Germinal center (tissue), 1 donor: ENCODE results near the gene THEM4.
"Not testable (repeated sequence)": the region's sequence is repeated elsewhere in the genome, so short reads cannot be mapped to it uniquely, and the experiment has no call there.

ENCODE experiments used
- DNase-seq: peaks from one replicate; pipeline ENCODE4 v3.0.0; 2012; ENCODE audit warnings: mixed read lengths, low spot score

THEM4 gene

DNA sequence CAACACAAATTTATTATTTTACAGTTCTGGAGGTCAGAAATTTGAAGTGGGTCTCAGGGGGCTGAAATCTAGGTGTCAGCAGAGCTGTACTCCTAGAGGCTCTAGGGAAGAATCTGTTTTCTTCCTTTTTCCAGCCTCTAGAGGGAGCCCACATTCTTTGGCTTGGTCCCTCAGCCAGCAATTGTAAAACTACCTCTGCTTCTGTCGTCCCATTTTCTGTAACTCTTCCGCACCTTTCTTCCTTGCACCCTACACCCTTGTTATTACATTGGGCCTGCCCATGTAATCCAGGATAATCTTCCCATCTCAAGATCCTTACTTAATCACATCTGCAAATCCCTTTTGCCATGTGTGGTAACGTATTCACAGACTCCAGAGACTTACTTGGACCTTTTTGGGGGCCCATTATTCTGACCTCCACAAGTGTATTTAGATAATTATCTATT is 24.8 kb upstream of the THEM4 start:
- DNase-seq = peak; percentile 41

- no peak for DNase-seq
Observed at GRCh38 chr1:151924691-151925587, 15.6 kb upstream of the THEM4 start.

DNA sequence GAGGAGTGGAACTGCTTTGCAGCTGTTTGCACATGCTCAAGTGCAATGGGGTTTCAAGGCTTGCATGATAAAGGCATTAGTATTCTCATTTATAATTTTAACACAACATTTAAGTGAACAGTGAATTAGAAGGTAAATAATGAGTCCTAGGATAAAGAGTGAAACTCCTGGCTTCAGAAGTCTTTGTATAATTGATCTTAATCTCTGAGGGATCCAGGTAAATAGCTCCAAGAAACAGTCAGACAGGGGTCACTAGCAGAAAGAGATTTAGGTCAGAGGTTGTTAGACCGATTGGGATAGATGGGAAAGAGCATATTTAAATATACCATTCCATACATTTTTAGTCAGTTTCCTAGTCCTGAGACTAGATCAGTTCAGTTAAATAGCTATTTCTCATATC is 14.1 kb upstream of the THEM4 start:
- DNase-seq = no peak

DNA sequence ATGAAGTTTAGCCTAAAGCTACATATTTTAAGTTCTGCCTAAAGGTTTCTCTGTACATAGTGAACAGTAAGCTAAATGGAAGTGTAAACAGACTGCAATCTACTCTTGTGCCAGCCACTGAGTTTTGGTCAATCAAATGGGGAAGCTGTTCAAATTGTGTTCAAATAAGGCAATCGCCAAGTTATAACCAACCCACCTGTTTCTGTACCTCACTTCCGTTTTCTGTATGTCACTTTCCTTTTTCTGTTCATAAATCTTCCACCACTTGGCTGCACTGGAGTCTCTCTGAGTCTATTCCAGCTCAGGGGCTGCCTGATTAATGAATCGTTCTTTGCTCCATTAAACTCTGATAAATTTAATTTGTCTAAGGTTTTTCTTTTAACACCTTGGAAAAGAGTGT is 10.8 kb upstream of the THEM4 start:
- peak; percentile 38 for DNase-seq

GRCh38 chr1:151918819-151919610 is 9.7 kb upstream of the THEM4 start:
- DNase-seq = no peak

DNA sequence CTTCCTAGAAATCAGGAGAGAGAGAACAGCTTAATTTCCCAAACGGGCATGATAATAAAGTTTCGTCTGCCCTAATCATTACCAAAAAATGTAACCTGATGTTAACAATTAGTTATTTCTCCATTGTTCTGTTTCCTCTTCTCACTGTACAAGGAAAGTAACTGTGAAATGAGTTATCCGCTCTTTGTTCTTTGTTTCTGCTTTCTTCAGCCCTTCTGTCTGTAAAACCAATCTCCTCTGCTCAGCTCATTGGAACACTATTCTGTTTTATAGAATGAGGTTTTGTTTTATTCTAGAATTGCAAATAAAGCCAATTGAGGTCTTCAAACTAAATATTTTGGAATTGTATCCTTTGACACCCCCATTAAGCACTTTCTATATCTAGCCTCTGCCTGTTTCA is 8.8 kb upstream of the THEM4 start:
- no peak for DNase-seq

DNA sequence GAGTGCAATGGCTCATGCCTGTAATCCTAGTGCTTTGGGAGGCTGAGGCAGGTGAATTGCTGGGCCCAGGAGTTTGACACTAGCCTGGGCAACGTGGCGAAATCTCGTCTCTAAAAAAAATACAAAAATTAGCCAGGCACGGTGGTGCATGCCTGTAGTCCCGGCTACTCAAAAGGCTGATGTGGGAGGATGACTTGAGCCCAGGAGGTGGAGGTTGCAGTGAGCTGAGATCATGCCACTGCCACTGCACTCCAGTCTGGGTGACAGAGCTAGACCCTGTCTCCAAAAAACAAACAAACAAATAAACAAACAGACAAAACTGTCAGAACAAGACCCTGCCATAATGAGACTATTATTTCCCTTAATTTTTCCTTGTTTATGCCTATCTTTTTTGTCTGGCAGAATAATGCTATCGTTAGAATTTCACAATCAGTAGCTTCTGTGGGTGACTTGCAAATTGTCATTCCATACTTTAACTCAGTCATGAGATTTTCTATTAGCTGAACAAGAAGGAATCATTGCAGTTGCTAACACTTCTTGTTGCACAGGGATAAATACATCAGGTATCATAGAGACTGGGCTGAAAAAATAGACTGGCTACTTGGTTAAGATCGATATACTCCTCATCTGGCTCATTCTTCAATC is 7.5 kb upstream of the THEM4 start:
- no peak for DNase-seq

DNA sequence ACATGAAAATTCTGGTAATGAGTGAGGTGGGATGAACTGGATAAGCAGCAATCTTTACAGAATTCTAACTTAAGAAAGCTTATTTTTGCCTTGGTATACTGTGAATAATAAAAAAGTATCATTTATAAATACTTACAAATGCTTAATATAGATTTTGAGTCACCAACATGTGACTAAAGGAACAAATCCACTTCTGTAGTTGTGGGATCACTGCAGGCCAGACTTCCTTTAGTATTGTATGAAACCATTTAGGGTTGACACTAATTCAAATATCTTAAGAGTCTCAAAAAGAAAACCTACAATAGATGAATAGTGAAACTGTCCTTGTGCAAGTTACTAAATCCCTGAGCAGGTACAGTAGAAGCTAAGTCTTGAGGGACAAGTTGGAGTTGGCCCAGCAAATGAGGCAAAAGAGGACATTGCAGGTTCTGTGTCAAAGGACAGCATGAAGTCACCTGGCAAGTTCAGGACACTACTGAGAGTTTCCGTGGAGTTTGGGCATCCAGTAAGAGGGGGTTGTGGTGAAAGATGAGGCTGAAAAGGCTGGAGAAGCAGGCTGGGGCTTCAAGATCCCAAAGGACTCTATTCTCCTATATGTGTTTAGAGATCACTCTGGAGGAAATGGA is 5.9 kb upstream of the THEM4 start:
- DNase-seq = no peak

DNA sequence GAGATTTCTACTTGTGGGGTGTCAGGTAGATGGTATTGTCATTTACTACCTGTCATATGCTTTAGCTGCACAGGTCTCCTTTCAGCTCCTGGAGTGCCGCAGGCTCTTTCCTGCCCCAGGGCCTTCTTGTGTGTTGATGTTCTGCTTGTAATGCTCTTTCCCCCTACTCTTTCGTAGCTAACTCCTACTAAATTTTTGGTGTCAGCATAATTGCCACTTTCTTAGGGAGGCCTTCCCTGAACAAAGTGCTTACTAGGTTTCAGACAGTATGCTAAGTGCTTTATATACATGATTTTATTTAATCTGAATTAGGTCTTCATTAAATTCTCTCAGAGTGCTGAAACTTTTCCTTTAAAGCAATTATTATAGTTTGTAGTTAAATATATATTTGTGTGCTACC is 4.8 kb upstream of the THEM4 start:
- no peak for DNase-seq

DNA sequence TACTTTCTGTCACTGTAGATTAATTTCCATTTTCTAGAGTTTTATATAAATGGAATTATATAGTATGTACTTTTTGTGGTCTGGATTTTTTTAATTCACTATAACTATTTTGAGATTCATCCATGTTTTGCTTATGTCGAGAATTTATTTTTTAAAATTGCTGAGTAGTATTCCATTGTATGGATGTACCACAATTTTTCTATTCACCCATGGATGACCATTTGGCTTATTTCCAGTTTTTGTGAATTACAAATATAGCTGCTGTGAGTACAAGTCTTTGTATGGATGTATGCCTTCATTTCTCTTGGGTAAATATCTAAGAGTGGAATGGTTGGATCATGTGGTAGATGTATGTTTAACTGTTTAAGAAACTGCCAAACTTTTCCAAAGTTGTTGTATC is 3.7 kb upstream of the THEM4 start:
- DNase-seq = no peak

GRCh38 chr1:151908228-151908691 is 1.1 kb downstream of the THEM4 start:
- no peak for DNase-seq

- DNase-seq = no peak
Observed at GRCh38 chr1:151907363-151908139, 1.8 kb downstream of the THEM4 start.

- not testable (repeated sequence) for DNase-seq
Observed at GRCh38 chr1:151906324-151906645, 3.0 kb downstream of the THEM4 start.

DNA sequence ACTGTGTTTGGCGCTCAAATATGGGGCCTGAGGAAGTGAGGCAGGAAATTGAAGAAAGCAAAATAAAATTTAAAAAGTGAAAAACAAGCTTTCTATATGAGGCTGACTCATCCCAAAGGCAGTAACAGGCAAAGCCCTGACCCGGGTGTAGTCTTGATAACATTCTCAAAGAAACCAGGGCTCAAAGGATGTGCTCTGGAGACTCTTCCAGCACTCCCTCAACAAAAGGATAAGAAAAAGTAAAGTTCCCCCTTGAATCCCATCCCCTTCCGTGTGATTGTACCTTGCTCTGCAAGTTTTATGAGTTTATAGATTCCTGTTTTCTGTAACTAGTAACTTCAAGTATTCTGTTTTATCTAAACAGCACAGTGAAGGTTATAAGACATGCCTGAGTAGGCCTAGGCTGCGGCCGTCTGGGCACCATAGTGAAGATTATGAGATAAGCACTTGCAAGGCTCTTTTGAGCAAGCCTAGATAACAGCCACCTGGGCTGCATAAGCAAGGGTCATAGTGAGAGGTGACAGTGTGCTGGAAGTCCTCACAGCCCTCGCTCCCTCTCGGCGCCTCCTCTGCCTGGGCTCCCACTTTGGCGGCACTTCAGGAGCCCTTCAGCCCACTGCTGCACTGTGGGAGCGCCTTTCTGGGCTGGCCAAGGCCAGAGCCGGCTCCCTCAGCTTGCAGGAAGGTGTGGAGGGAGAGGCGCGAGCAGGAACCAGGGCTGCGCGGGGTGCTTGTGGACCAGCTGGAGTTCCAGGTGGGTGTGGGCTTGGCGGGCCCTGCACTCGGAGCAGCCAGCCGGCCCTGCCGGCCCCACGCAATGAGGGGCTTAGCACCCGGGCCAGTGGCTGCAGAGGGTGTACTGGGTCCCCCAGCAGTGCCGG is 3.6 kb downstream of the THEM4 start:
- not testable (repeated sequence) for DNase-seq

DNA sequence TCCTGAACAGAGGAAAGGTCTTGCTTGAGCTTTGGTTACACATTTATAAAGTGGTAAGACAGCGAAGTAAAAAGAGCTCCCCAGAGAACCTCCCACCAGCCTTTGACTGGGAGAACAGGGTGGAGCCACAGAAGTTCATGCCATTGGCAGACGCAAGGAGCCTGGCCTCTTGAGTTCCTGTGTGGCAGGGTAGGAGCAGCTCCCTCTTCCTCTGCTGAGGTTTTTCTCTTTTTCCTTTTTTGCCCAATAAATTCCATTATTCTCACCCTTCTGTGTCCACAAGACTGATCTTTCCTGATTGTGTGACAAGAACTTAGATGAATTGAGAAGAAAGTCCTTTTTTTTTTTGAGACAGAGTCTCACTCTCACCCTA is 4.3 kb downstream of the THEM4 start:
- DNase-seq = no peak

DNA sequence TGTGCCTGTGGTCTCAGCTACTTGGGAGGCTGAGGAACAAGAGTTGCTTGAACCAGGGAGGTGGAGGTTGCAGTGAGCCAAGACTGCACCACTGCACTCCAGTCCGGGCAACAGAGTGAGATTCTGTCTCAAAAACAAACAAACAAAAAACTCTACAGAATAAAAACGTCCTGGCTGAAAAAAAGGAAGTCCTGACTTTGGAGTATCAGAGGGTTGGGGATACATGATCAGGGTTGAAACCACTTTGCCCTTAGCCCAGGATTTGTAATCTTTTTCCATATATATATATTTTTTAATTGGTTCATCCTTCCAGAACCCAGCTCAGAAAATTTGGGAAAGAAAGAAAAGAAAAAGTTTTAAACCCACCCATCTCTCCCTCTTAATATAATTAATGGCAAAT is 6.5 kb downstream of the THEM4 start:
- DNase-seq = no peak

DNA sequence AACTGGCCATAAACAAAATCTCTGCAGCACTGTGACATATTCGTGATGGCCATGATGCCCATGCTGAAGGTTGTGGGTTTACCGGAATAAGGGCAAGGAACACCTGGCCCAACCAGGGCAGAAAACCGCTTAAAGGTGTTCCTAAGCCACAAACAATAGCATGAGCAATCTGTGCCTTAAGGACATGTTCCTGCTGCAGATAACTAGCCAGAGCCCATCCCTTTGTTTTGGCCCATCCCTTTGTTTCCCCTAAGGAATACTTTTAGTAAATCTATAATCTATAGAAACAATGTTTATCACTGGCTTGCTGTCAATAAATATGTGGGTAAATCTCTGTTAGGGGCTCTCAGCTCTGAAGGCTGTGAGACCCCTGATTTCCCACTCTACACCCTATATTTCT is 8.5 kb downstream of the THEM4 start:
- DNase-seq = not testable (repeated sequence)

GRCh38 chr1:151898519-151898991 is 10.8 kb downstream of the THEM4 start:
- DNase-seq = no peak

GRCh38 chr1:151897991-151898431 is 11.3 kb downstream of the THEM4 start:
- no peak for DNase-seq
